Measurements from ENCODE around the gene OR4X2. TPM values are rescaled to one million over a fixed set of nuclear protein-coding genes. Genes with fewer than 3 reads are reported as not detected.

The OR4X2 gene
- polyA plus RNA-seq, 1 experiment: not detected

DNA sequence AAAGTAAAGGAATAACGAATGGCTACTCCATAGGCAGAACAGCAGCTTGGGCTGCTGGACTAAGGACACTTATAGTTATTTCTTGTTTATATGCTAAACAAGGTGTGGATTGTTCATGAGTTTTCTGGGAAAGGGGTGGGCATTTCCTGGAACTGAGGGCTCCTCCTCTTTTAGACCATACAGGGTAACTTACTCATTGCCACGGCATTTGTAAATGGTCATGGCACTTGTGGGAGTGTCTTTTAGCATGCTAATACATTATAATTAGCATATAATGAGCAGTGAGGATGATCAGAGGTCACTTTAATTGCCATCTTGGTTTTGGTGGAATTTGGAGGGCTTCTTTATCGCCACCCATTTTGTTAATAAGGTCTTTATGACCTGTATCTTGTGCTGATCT lies 25.7 kb downstream of the OR4X2 start:
- H3K9me3 ChIP-seq (ENCODE audit: control insufficient read depth, insufficient read depth, low read length): no peaks in the 10 kb centered on the region
- no peak for DNase-seq (ENCODE audit: low read depth, low spot score)
- no peak overlapping the region for H3K4me3 ChIP-seq (ENCODE audit: low read depth, low read length)
- POLR2A ChIA-PET: no interaction called here
- H3K27me3 ChIP-seq (ENCODE audit: control insufficient read depth, insufficient read depth, low read length): no peaks in the 10 kb centered on the region
- H3K27ac ChIP-seq (ENCODE audit: low read depth, low read length): no peak overlapping the region
- CTCF ChIA-PET: no interaction called here
- TF ChIP-seq, protein P1, sequence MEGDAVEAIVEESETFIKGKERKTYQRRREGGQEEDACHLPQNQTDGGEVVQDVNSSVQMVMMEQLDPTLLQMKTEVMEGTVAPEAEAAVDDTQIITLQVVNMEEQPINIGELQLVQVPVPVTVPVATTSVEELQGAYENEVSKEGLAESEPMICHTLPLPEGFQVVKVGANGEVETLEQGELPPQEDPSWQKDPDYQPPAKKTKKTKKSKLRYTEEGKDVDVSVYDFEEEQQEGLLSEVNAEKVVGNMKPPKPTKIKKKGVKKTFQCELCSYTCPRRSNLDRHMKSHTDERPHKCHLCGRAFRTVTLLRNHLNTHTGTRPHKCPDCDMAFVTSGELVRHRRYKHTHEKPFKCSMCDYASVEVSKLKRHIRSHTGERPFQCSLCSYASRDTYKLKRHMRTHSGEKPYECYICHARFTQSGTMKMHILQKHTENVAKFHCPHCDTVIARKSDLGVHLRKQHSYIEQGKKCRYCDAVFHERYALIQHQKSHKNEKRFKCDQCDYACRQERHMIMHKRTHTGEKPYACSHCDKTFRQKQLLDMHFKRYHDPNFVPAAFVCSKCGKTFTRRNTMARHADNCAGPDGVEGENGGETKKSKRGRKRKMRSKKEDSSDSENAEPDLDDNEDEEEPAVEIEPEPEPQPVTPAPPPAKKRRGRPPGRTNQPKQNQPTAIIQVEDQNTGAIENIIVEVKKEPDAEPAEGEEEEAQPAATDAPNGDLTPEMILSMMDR (IDR thresholded peaks at IDR 0.05; ENCODE audit: low read depth, low read length): no peak

DNA sequence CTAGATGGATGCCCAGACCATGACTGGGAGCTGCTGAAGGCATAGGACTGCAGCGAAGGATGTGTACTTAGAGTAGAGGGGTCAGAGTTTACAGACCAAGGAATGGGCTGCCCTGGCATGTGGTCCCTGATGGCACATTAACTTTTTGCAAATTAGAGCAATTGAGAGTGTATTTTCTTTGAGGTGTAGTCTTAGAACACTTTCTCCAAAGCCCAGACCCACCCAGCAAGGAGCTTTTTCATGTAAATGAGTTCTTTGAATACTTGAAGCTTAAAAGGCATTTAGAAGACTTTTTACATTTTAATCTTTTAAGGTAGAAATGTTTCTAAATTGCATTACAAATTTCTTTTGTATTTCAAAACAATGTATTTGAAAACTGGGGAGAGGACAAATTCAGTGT lies 27.7 kb downstream of the OR4X2 start:
- POLR2A ChIA-PET: no interaction called here
- Histone ChIP-seq H3K27me3 (ENCODE audit: control insufficient read depth, insufficient read depth, low read length) (no peaks in the 10 kb centered on the region), H3K4me3 (ENCODE audit: low read depth, low read length) (no peak overlapping the region), H3K9me3 (ENCODE audit: control insufficient read depth, insufficient read depth, low read length) (no peaks in the 10 kb centered on the region), H3K27ac (ENCODE audit: low read depth, low read length) (no peak overlapping the region)
- CTCF ChIA-PET: no interaction called here
- TF ChIP-seq, protein P1 (IDR thresholded peaks at IDR 0.05; ENCODE audit: low read depth, low read length): no peak
- no peak for DNase-seq (ENCODE audit: low read depth, low spot score)

Other genes with a start within 250 kb of the OR4X2 start
- not detected in 2 replicates for gene OR4B1, start 28.3 kb upstream of the OR4X2 start, polyA plus RNA-seq (2011; rRNA removed)
- not detected in 2 replicates for gene OR4X1, start 18.8 kb downstream of the OR4X2 start, polyA plus RNA-seq (2011; rRNA removed)
- not detected in 2 replicates for gene OR4S1, start 61.1 kb downstream of the OR4X2 start, polyA plus RNA-seq (2011; rRNA removed)
- not detected in 2 replicates for gene OR4C3, start 79.8 kb downstream of the OR4X2 start, polyA plus RNA-seq (2011; rRNA removed)
- gene OR4C5, start 121.4 kb downstream of the OR4X2 start, polyA plus RNA-seq (2011; rRNA removed): not detected in 2 replicates
- gene OR4A47, start 243.7 kb downstream of the OR4X2 start, polyA plus RNA-seq (2011; rRNA removed): not detected in 2 replicates

Data from AG04450 (cell line).